COR-L47 (cell line): ENCODE results near the gene MAPK8IP1.

Experiments used
- DNase-seq: peaks from one replicate; lab custom pipeline; 2025; lab: John Stamatoyannopoulos, UW

The MAPK8IP1 gene

DNA sequence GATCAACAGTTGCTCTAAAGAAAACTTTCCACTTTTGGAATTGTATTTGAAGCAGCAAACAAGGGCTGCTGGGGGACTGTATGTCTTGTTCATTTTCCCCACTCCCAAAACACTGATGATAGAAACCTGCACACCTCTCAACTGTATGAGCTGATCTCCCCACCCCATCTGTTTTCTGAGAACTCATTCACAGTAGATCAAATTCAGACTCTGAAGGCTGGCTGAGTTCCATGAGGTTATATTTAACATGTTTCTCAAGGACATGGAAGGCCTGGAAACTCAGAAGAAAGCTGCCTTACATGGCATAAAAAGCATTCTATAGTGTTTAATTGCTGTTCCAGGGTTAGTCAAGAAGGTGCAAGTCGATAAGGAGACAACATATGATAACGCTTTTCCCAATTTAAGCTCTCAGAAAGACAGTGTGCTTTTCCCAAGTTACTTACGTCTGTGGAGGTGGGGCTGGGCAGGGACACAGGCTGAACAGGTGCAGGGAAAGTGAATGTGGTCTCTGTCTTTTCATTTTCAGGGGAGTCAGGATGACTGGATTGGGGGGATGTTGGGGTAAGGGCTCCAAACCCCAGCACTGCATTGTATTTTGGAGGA lies 60.0 kb downstream of the MAPK8IP1 start:
- no peak for DNase-seq

DNA sequence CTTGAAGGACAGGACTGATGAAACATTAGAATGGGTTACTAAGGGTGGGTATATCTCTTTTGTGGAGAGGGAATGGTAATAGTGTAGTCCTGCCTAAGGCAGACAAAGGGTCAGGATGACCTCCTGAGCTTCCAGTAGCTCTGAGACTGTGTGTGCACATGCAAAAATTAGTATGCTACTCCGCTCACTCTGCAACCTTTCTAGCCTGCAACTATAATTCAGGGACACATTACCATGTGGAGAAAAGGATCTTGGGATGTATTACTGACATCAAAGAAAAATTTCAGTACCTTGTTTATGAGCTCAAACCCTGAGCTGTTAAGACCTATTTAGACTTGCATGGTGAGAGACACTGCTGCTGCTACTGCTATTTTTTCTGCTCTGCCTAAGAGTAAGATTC lies 62.4 kb downstream of the MAPK8IP1 start:
- DNase-seq = no peak

DNA sequence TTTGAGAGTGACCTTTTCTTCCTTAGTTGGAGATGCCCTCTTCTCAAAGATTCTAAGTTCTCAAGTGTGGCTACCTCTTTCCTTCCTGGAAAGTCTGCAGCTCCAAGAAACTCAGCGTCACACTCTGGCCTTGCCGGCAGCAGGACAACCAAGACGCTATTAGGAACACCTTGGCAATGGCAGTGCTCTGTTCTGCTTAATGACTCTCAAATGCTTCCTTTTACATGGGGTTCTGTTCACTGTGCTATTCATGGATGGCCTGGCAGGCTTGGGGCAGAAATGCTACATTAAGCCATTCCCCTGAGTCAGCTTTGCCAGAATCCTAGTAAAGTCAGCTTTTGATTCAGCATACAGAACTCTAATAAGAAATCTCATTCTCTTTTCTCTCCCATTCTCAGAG lies 62.9 kb downstream of the MAPK8IP1 start:
- no peak for DNase-seq

GRCh38 chr11:45949992-45950407 lies 64.5 kb downstream of the MAPK8IP1 start:
- DNase-seq = no peak
